Mucosa of descending colon (tissue), 3 donors: ENCODE results near the gene PLEKHF1. TPM values are rescaled to one million over a fixed set of nuclear protein-coding genes. Genes with fewer than 3 reads are reported as not detected.

Source experiments
- ATAC-seq: fragments of 200-7000 bp; cut with Tn5 transposase; one replicate; pipeline ENCODE4 v1.9.1; 2020; ENCODE audit warnings: mild to moderate bottlenecking, moderate library complexity
- DNase-seq, 3 donors: peaks; one replicate each; pipeline ENCODE4 v3.0.0-alpha.2; 2020
- H3K36me3 ChIP-seq: fragments of 200-600 bp; one replicate; pipeline ENCODE4 v1.8.0; 2021; ENCODE audit warnings: low read depth, mild to moderate bottlenecking
- H3K4me1 ChIP-seq: fragments of 200-600 bp; one replicate; pipeline ENCODE4 v1.8.0; 2021; ENCODE audit warnings: low read depth, mild to moderate bottlenecking
- H3K4me3 ChIP-seq: fragments of 200-600 bp; one replicate; pipeline ENCODE4 v1.8.0; 2021; ENCODE audit warnings: mild to moderate bottlenecking
- H3K9me3 ChIP-seq: fragments of 200-600 bp; one replicate; pipeline ENCODE4 v1.8.0; 2021; ENCODE audit warnings: mild to moderate bottlenecking
- CTCF ChIP-seq: fragments of 200-600 bp; IDR thresholded peaks from one replicate; pipeline ENCODE4 v1.8.0; 2022; ENCODE audit warnings: antibody characterized with exemption, mild to moderate bottlenecking
- intact Hi-C, 2 donors: fragments of 100-400 bp; cut with DNase I in 1 of 2; cut with micrococcal nuclease in 1 of 2; formaldehyde crosslinking; loops; one replicate each; pipeline versions ENCODE4 v1.11.0 to v1.11.1; 2022; cut with DNase I, micrococcal nuclease
- total RNA-seq, 3 donors: library from RNA; stranded (reverse); fragmentation: NEBNext Ultra II Directional in 2 of 3; extraction: Animal tissue kit (Norgen Biotek cat#: 25700) in 2 of 3; gene quantifications; one replicate each; pipeline versions ENCODE4 v1.2.1 to v1.2.4, GENCODE V29; 2021 to 2023
- donor health status: DM: no; HTN: no; CAD: no; lungs with moderate emphysema.
- donor health status: DM: no; HTN: no; CAD: no.
- donor health status: DM: no; HTN: yes; CAD: no.

PLEKHF1 gene
- total RNA-seq, 3 donors from 2014 or later, result 4.0 to 6.9 (median 6.7) TPM

GRCh38 chr19:29618871-29619270 is 46.4 kb upstream of the PLEKHF1 start:
- Histone ChIP-seq H3K36me3 (no peaks in the 10 kb centered on the region), H3K4me1 (no peaks in the 10 kb centered on the region), H3K4me3 (no peak overlapping the region), H3K9me3 (no peaks in the 10 kb centered on the region)
- TF ChIP-seq CTCF, result no peak
- ATAC-seq, result no peak
- DNase-seq, result peak in 1 of 3 donors; percentile 10
- intact Hi-C loops, result loop anchor here in 1 of 2 donors (10.0 kb wide), 1 partner anchor 76 kb away; no protein-coding TSS in a partner anchor

GRCh38 chr19:29620931-29621351 is 44.3 kb upstream of the PLEKHF1 start:
- no peak for TF ChIP-seq CTCF
- ATAC-seq (peak; percentile 18), DNase-seq (peak in 2 of 3 donors; percentile 25 to 48)
- no peaks in the 10 kb centered on the region for H3K4me1 ChIP-seq
- intact Hi-C loops, result no loop called here
- no peaks in the 10 kb centered on the region for H3K9me3 ChIP-seq
- H3K36me3 ChIP-seq, result no peaks in the 10 kb centered on the region
- H3K4me3 ChIP-seq, result no peak overlapping the region

GRCh38 chr19:29622166-29623070 is 42.8 kb upstream of the PLEKHF1 start:
- Histone ChIP-seq H3K4me1 (no peaks in the 10 kb centered on the region), H3K36me3 (no peaks in the 10 kb centered on the region), H3K4me3 (no peak overlapping the region), H3K9me3 (no peaks in the 10 kb centered on the region)
- no peak for TF ChIP-seq CTCF
- ATAC-seq, result no peak
- intact Hi-C loops, result no loop called here
- no peak for DNase-seq

GRCh38 chr19:29623726-29624488 is 41.4 kb upstream of the PLEKHF1 start:
- Histone ChIP-seq H3K4me3 (no peak overlapping the region), H3K4me1 (no peaks in the 10 kb centered on the region), H3K36me3 (no peaks in the 10 kb centered on the region), H3K9me3 (no peaks in the 10 kb centered on the region)
- ATAC-seq, result peak; percentile 61
- intact Hi-C loops, result no loop called here
- no peak for TF ChIP-seq CTCF
- DNase-seq, result peak in 1 of 3 donors; percentile 9

- DNase-seq (no peak), ATAC-seq (no peak)
- Histone ChIP-seq H3K9me3 (no peaks in the 10 kb centered on the region), H3K4me3 (no peak overlapping the region), H3K36me3 (no peaks in the 10 kb centered on the region), H3K4me1 (no peaks in the 10 kb centered on the region)
- no peak for TF ChIP-seq CTCF
- intact Hi-C loops, result no loop called here
These were observed 40.6 kb upstream of the PLEKHF1 start for GRCh38 chr19:29624489-29625185.
